Heart right ventricle (tissue), 16 donors: ENCODE data around the gene RNF19B. TPM values are rescaled to one million over a fixed set of nuclear protein-coding genes. Genes with fewer than 3 reads are reported as not detected.

Source experiments
- ATAC-seq, 8 donors: fragments of 200-7000 bp; cut with Tn5 transposase; one replicate each; pipeline ENCODE4 v1.9.1; 2020; ENCODE audit warnings: mild to moderate bottlenecking in 8 of 8, moderate library complexity in 8 of 8, moderate number of reproducible peaks in 1 of 8
- DNase-seq, 2 donors: peaks; one replicate each; pipeline ENCODE4 v3.0.0-alpha.2; 2020
- H3K27ac ChIP-seq, 10 donors: fragments of 200-600 bp; sonication (generic) in 2 of 10; one replicate each; pipeline versions ENCODE4 v1.5.0 to v1.8.0; 2020 to 2022; ENCODE audit warnings: mild to moderate bottlenecking in 3 of 10
- H3K27me3 ChIP-seq, 7 donors: fragments of 200-600 bp; one replicate each; pipeline ENCODE4 v1.8.0; 2021 to 2022; ENCODE audit warnings: mild to moderate bottlenecking in 2 of 7
- H3K36me3 ChIP-seq, 9 donors: fragments of 200-600 bp; sonication (generic) in 1 of 9; one replicate each; pipeline versions ENCODE4 v1.5.0 to v1.8.0; 2020 to 2022; ENCODE audit warnings: mild to moderate bottlenecking in 2 of 9
- H3K4me1 ChIP-seq, 9 donors: fragments of 200-600 bp; sonication (generic) in 1 of 9; one replicate each; pipeline versions ENCODE4 v1.5.0 to v1.8.0; 2020 to 2022; ENCODE audit warnings: mild to moderate bottlenecking in 4 of 9
- H3K4me3 ChIP-seq, 10 donors: fragments of 200-600 bp; sonication (generic) in 2 of 10; one replicate each; pipeline versions ENCODE4 v1.5.0 to v1.8.0; 2020 to 2022; ENCODE audit warnings: mild to moderate bottlenecking in 7 of 10, moderate library complexity in 2 of 10
- H3K9me3 ChIP-seq, 11 donors: fragments of 200-600 bp in 10 of 11; sonication (generic) in 2 of 11; one replicate each; pipeline versions ENCODE4 v1.5.0 to v1.8.0; 2013 to 2022; ENCODE audit warnings: mild to moderate bottlenecking in 2 of 11, control low read depth in 1 of 11, moderate library complexity in 1 of 11
- CTCF ChIP-seq, 9 donors: fragments of 200-600 bp; sonication (generic) in 2 of 9; IDR thresholded peaks; one replicate each; pipeline versions ENCODE4 v1.5.0 to v1.8.0; 2021 to 2022; ENCODE audit warnings: antibody characterized with exemption in 9 of 9, mild to moderate bottlenecking in 5 of 9, moderate library complexity in 1 of 9
- WGBS, 2 donors: extraction: QIAGEN DNeasy Blood & Tissue Kit; methylation state at CpG; one replicate each; pipeline ENCODE4 v1.1.7; 2013; ENCODE audit warnings: inconsistent platforms in 1 of 2; 5-methylcytosine and 5-hydroxymethylcytosine counted together
- intact Hi-C, 10 donors: fragments of 100-400 bp; cut with DNase I; formaldehyde crosslinking; loops; one replicate each; pipeline versions ENCODE4 v1.11.1 to v1.14.2; 2022
- polyA plus RNA-seq, 2 donors: library from polyadenylated mRNA; stranded (reverse); fragments of 200-250 nt; gene quantifications; one replicate each; pipeline ENCODE4 v1.2.3, GENCODE V29; 2013
- total RNA-seq, 10 donors: library from RNA; stranded (reverse); fragmentation: NEBNext Ultra II Directional in 3 of 10; extraction: Animal tissue kit (Norgen Biotek cat#: 25700) in 3 of 10; gene quantifications; one replicate each; pipeline versions ENCODE4 v1.2.1 to v1.2.4, GENCODE V29; 2021 to 2023
- donor health status: Arrhythmogenic right ventricular cardiomyopathy.
- donor health status: ischemic (EF 13 %, LVEDD 7.1; RV severe dilation, severe dysfunction).
- donor health status: healthy with polysubstance abuse.
- donor health status: DM: no; HTN: yes; CAD: no.
- donor health status: DM: no; HTN: no; CAD: no.
- donor health status: ischemic (EF 25% LVEDD 6.9; RV normal size, moderate dysfunction).
- donor health status: ischemic (EF 25% LVEDD 5.7; RV mildly dilated, moderate dysfunction).
- donor health status: healthy.
- donor health status: DM: yes; HTN: yes; CAD: no.
- donor health status: Ischemic cardiomyopathy.
- donor health status: ischemic (EF 35%, LVEDD 5.7; RV mildly dilated, moderate dysfunction).
- donor health status: nonischemic (EF 11% LVEDD 7.7; RV severe dilation, severe dysfunction).
- donor health status: DM: yes; HTN: yes; CAD: no.
- donor health status: PGD.
- donor health status: ischemic (EF 29% LVEDD 5.4; RV normal size, mild dysfunction).
- donor health status: nonischemic (EF 23%, LVEDD 6.1; RV moderate dilation, normal function).

The RNF19B gene
- total and polyA plus RNA-seq, 12 donors, result 1.1 to 36.9 (median 13.2) TPM

GRCh38 chr1:33004613-33005012 is 40.0 kb upstream of the RNF19B start:
- Histone ChIP-seq H3K9me3 (no peaks in the 10 kb centered on the region), H3K4me1 (peaks cover 5 to 81% (median 47%) of the 10 kb centered on the region in 9 donors), H3K27me3 (no peaks in the 10 kb centered on the region), H3K4me3 (no peak overlapping the region), H3K27ac (peak overlapping the region in 1 of 10 donors; percentile 28), H3K36me3 (peaks cover 0 to 23% (median 8%) of the 10 kb centered on the region in 9 donors)
- TF ChIP-seq CTCF (IDR thresholded peaks at IDR 0.05), result no peak
- no peak for ATAC-seq
- intact Hi-C loops, result loop anchor here in 3 of 10 donors (5.0 to 10.0 kb wide), 3 partner anchors 37 to 72 kb away; no protein-coding TSS in a partner anchor
- DNase-seq, result no peak
- 80 to 83% methylated on average over 2 of the region's 2 CpGs for WGBS, 2 donors

GRCh38 chr1:33003657-33004056 is 39.0 kb upstream of the RNF19B start:
- Histone ChIP-seq H3K27me3 (no peaks in the 10 kb centered on the region), H3K4me1 (peaks cover 4 to 81% (median 46%) of the 10 kb centered on the region in 9 donors), H3K36me3 (peaks cover 0 to 14% (median 8%) of the 10 kb centered on the region in 9 donors), H3K4me3 (no peak overlapping the region), H3K27ac (no peak overlapping the region), H3K9me3 (no peaks in the 10 kb centered on the region)
- 87 to 89% methylated on average over 4 of the region's 4 CpGs for WGBS, 2 donors
- intact Hi-C loops, result loop anchor here in 1 of 10 donors (10.0 kb wide), 1 partner anchor 69 kb away; no protein-coding TSS in a partner anchor
- no peak for DNase-seq
- no peak for TF ChIP-seq CTCF (IDR thresholded peaks at IDR 0.05)
- ATAC-seq, result no peak

GRCh38 chr1:33002006-33002405 is 37.4 kb upstream of the RNF19B start:
- DNase-seq, result no peak
- intact Hi-C loops, result loop anchor here in 1 of 10 donors (10.0 kb wide), 1 partner anchor 67 kb away; no protein-coding TSS in a partner anchor
- Histone ChIP-seq H3K4me1 (peaks cover 11 to 81% (median 49%) of the 10 kb centered on the region in 9 donors), H3K9me3 (no peaks in the 10 kb centered on the region), H3K36me3 (no peaks in the 10 kb centered on the region), H3K27ac (no peak overlapping the region), H3K4me3 (no peak overlapping the region), H3K27me3 (no peaks in the 10 kb centered on the region)
- TF ChIP-seq CTCF (IDR thresholded peaks at IDR 0.05), result no peak
- no peak for ATAC-seq
- 87 to 90% methylated on average over 4 of the region's 4 CpGs for WGBS, 2 donors

GRCh38 chr1:33001282-33001681 is 36.7 kb upstream of the RNF19B start:
- intact Hi-C loops, result loop anchor here in 1 of 10 donors (10.0 kb wide), 1 partner anchor 66 kb away; no protein-coding TSS in a partner anchor
- DNase-seq (no peak), ATAC-seq (no peak)
- WGBS, 2 donors, result 92 to 99% methylated on average over 2 of the region's 2 CpGs
- TF ChIP-seq CTCF (IDR thresholded peaks at IDR 0.05), result no peak
- no peaks in the 10 kb centered on the region for H3K36me3 ChIP-seq
- no peak overlapping the region for H3K4me3 ChIP-seq
- H3K27me3 ChIP-seq, result no peaks in the 10 kb centered on the region
- H3K9me3 ChIP-seq, result no peaks in the 10 kb centered on the region
- no peak overlapping the region for H3K27ac ChIP-seq
- peaks cover 11 to 79% (median 45%) of the 10 kb centered on the region in 9 donors for H3K4me1 ChIP-seq
